Measurements from ENCODE around the gene CLDN6. TPM values are rescaled to one million over a fixed set of nuclear protein-coding genes. Genes with fewer than 3 reads are reported as not detected.

Gene CLDN6
- total and polyA plus RNA-seq, 3 experiments from 2014 or later: not detected

- peak overlapping the region in 7 of 8 donors; percentile 10 to 96 (median 84) for H3K27ac Mint-ChIP-seq
- no peaks in the 10 kb centered on the region for H3K27me3 ChIP-seq (ENCODE audit: insufficient read depth, low read length, poor library complexity, severe bottlenecking)
- H3K4me1 Mint-ChIP-seq: peaks cover 4 to 18% (median 12%) of the 10 kb centered on the region in 3 donors
- no peak for DNase-seq
- H3K27ac ChIP-seq (ENCODE audit: low read depth, low read length): peak overlapping the region; percentile 81
- H3K4me3 ChIP-seq (ENCODE audit: low read length): peak overlapping the region; percentile 82
- POLR2A ChIA-PET: interaction anchor here (0.6 to 2.1 kb wide), 3 partner anchors 19 to 100 kb away, joined by 3 to 5 read pairs (median 3); partner anchors contain the start of gene FLYWCH1
- H3K9me3 ChIP-seq (ENCODE audit: low read length): no peaks in the 10 kb centered on the region
- H3K4me1 ChIP-seq (ENCODE audit: insufficient read depth, low read length): peaks cover 8% of the 10 kb centered on the region
- H3K4me3 Mint-ChIP-seq: peak overlapping the region; percentile 61 to 90 (median 81)
- no peaks in the 10 kb centered on the region for H3K36me3 Mint-ChIP-seq
- CTCF ChIA-PET: interaction anchor here (0.7 to 1.5 kb wide), 8 partner anchors 11 to 148 kb away, joined by 3 to 5 read pairs (median 4); partner anchors contain the start of gene PAQR4
- no peaks in the 10 kb centered on the region for H3K36me3 ChIP-seq (ENCODE audit: insufficient read depth, low read length)
- no peaks in the 10 kb centered on the region for H3K9me3 Mint-ChIP-seq
- H3K27me3 Mint-ChIP-seq: peaks cover 2 to 5% of the 10 kb centered on the region in 2 donors
Measured at GRCh38 chr16:2981177-2981898, 36.6 kb downstream of the CLDN6 start.

- peaks cover 4 to 18% (median 12%) of the 10 kb centered on the region in 3 donors for H3K4me1 Mint-ChIP-seq
- peak within 1 kb of the TSS; percentile 69 to 90 (median 81) for H3K4me3 Mint-ChIP-seq
- H3K27ac ChIP-seq (ENCODE audit: low read depth, low read length): peak within 1 kb of the TSS; percentile 81
- peak within 1 kb of the TSS; percentile 82 for H3K4me3 ChIP-seq (ENCODE audit: low read length)
- no peaks in the 10 kb centered on the region for H3K36me3 ChIP-seq (ENCODE audit: insufficient read depth, low read length)
- peak within 1 kb of the TSS in 7 of 8 donors; percentile 25 to 87 (median 63) for H3K27ac Mint-ChIP-seq
- peaks cover 8% of the 10 kb centered on the region for H3K4me1 ChIP-seq (ENCODE audit: insufficient read depth, low read length)
- peak; percentile 92 to 95 (median 95) for DNase-seq
- H3K27me3 ChIP-seq (ENCODE audit: insufficient read depth, low read length, poor library complexity, severe bottlenecking): no peaks in the 10 kb centered on the region
- H3K27me3 Mint-ChIP-seq: peaks cover 2 to 5% of the 10 kb centered on the region in 2 donors
- no peaks in the 10 kb centered on the region for H3K9me3 ChIP-seq (ENCODE audit: low read length)
- no peaks in the 10 kb centered on the region for H3K9me3 Mint-ChIP-seq
- ChIA-PET POLR2A (interaction anchor here (0.6 to 2.1 kb wide), 7 partner anchors 20 to 1278 kb away, joined by 3 to 6 read pairs (median 4); partner anchors contain the start of genes FLYWCH1 and FLYWCH2), CTCF (interaction anchor here (0.7 to 1.5 kb wide), 8 partner anchors 10 to 149 kb away, joined by 3 to 5 read pairs (median 4); partner anchors contain the start of gene PAQR4)
- H3K36me3 Mint-ChIP-seq: no peaks in the 10 kb centered on the region
Measured at GRCh38 chr16:2980227-2981176, 37.5 kb downstream of the CLDN6 start, which contains the start of gene PKMYT1. PKMYT1 (minus strand) TSS chr16:2980446; CDS start chr16:2979657, 789 bp downstream.

GRCh38 chr16:2979669-2980226 lies 38.2 kb downstream of the CLDN6 start:
- peaks cover 4 to 18% (median 12%) of the 10 kb centered on the region in 3 donors for H3K4me1 Mint-ChIP-seq
- ChIA-PET CTCF (interaction anchor here (1.3 kb wide), 1 partner anchor 48 kb away, joined by 4 read pairs; no protein-coding TSS in a partner anchor), POLR2A (interaction anchor here (0.6 to 2.1 kb wide), 3 partner anchors 68 to 180 kb away, joined by 4 to 5 read pairs (median 5); partner anchors contain the start of genes FLYWCH1 and FLYWCH2)
- H3K9me3 Mint-ChIP-seq: no peaks in the 10 kb centered on the region
- no peak for DNase-seq
- H3K27me3 Mint-ChIP-seq: peaks cover 2 to 5% of the 10 kb centered on the region in 2 donors
- peaks cover 8% of the 10 kb centered on the region for H3K4me1 ChIP-seq (ENCODE audit: insufficient read depth, low read length)
- no peaks in the 10 kb centered on the region for H3K36me3 Mint-ChIP-seq
- H3K9me3 ChIP-seq (ENCODE audit: low read length): no peaks in the 10 kb centered on the region
- peak overlapping the region in 6 of 7 donors; percentile 36 to 72 (median 60) for H3K4me3 Mint-ChIP-seq
- no peaks in the 10 kb centered on the region for H3K27me3 ChIP-seq (ENCODE audit: insufficient read depth, low read length, poor library complexity, severe bottlenecking)
- H3K36me3 ChIP-seq (ENCODE audit: insufficient read depth, low read length): no peaks in the 10 kb centered on the region
- no peak overlapping the region for H3K27ac Mint-ChIP-seq
- H3K27ac ChIP-seq (ENCODE audit: low read depth, low read length): peak overlapping the region; percentile 81
- peak overlapping the region; percentile 82 for H3K4me3 ChIP-seq (ENCODE audit: low read length)

GRCh38 chr16:2977440-2977839 lies 40.5 kb downstream of the CLDN6 start:
- POLR2A ChIA-PET: no interaction called here

GRCh38 chr16:2976673-2977072 lies 41.3 kb downstream of the CLDN6 start:
- no peak overlapping the region for H3K27ac Mint-ChIP-seq
- H3K27me3 Mint-ChIP-seq: peaks cover 0 to 9% of the 10 kb centered on the region in 2 donors
- H3K36me3 ChIP-seq (ENCODE audit: insufficient read depth, low read length): no peaks in the 10 kb centered on the region
- no peak overlapping the region for H3K27ac ChIP-seq (ENCODE audit: low read depth, low read length)
- H3K27me3 ChIP-seq (ENCODE audit: insufficient read depth, low read length, poor library complexity, severe bottlenecking): no peaks in the 10 kb centered on the region
- CTCF ChIA-PET: no interaction called here
- peaks cover 8% of the 10 kb centered on the region for H3K4me1 ChIP-seq (ENCODE audit: insufficient read depth, low read length)
- peak overlapping the region in 1 of 7 donors; percentile 61 for H3K4me3 Mint-ChIP-seq
- DNase-seq: no peak
- no peaks in the 10 kb centered on the region for H3K36me3 Mint-ChIP-seq
- no peaks in the 10 kb centered on the region for H3K9me3 ChIP-seq (ENCODE audit: low read length)
- H3K4me1 Mint-ChIP-seq: peaks cover 3 to 13% (median 7%) of the 10 kb centered on the region in 3 donors
- no peak overlapping the region for H3K4me3 ChIP-seq (ENCODE audit: low read length)
- POLR2A ChIA-PET: no interaction called here
- H3K9me3 Mint-ChIP-seq: no peaks in the 10 kb centered on the region

More at GRCh38 chr16:2977440-2977839, 40.5 kb downstream of the CLDN6 start:
- H3K4me3 ChIP-seq (ENCODE audit: low read length): no peak overlapping the region
- DNase-seq: no peak
- Mint-ChIP-seq H3K27ac (no peak overlapping the region), H3K36me3 (no peaks in the 10 kb centered on the region), H3K4me1 (peaks cover 4 to 12% (median 12%) of the 10 kb centered on the region in 3 donors), H3K4me3 (peak overlapping the region in 1 of 7 donors; percentile 62), H3K9me3 (no peaks in the 10 kb centered on the region), H3K27me3 (peaks cover 0 to 5% of the 10 kb centered on the region in 2 donors)
- H3K9me3 ChIP-seq (ENCODE audit: low read length): no peaks in the 10 kb centered on the region
- H3K4me1 ChIP-seq (ENCODE audit: insufficient read depth, low read length): peaks cover 8% of the 10 kb centered on the region
- no peaks in the 10 kb centered on the region for H3K27me3 ChIP-seq (ENCODE audit: insufficient read depth, low read length, poor library complexity, severe bottlenecking)
- no peaks in the 10 kb centered on the region for H3K36me3 ChIP-seq (ENCODE audit: insufficient read depth, low read length)
- H3K27ac ChIP-seq (ENCODE audit: low read depth, low read length): no peak overlapping the region
- CTCF ChIA-PET: no interaction called here

GRCh38 chr16:2976201-2976600 lies 41.8 kb downstream of the CLDN6 start:
- Mint-ChIP-seq H3K4me1 (peaks cover 1 to 9% (median 5%) of the 10 kb centered on the region in 3 donors), H3K36me3 (no peaks in the 10 kb centered on the region), H3K27me3 (peaks cover 0 to 9% of the 10 kb centered on the region in 2 donors), H3K27ac (no peak overlapping the region), H3K4me3 (peak overlapping the region in 1 of 7 donors; percentile 9), H3K9me3 (no peaks in the 10 kb centered on the region)
- no peak for DNase-seq
- no peak overlapping the region for H3K27ac ChIP-seq (ENCODE audit: low read depth, low read length)
- no peak overlapping the region for H3K4me3 ChIP-seq (ENCODE audit: low read length)
- no peaks in the 10 kb centered on the region for H3K36me3 ChIP-seq (ENCODE audit: insufficient read depth, low read length)
- H3K27me3 ChIP-seq (ENCODE audit: insufficient read depth, low read length, poor library complexity, severe bottlenecking): no peaks in the 10 kb centered on the region
- H3K4me1 ChIP-seq (ENCODE audit: insufficient read depth, low read length): peaks cover 8% of the 10 kb centered on the region
- POLR2A ChIA-PET: no interaction called here
- H3K9me3 ChIP-seq (ENCODE audit: low read length): no peaks in the 10 kb centered on the region
- CTCF ChIA-PET: no interaction called here

- H3K36me3 Mint-ChIP-seq: no peaks in the 10 kb centered on the region
- H3K27ac Mint-ChIP-seq: no peak overlapping the region
- CTCF ChIA-PET: no interaction called here
- H3K4me1 Mint-ChIP-seq: peaks cover 2 to 11% (median 3%) of the 10 kb centered on the region in 3 donors
- H3K9me3 Mint-ChIP-seq: no peaks in the 10 kb centered on the region
- H3K9me3 ChIP-seq (ENCODE audit: low read length): no peaks in the 10 kb centered on the region
- H3K27me3 Mint-ChIP-seq: peaks cover 0 to 12% of the 10 kb centered on the region in 2 donors
- H3K4me1 ChIP-seq (ENCODE audit: insufficient read depth, low read length): peaks cover 12% of the 10 kb centered on the region
- POLR2A ChIA-PET: no interaction called here
- H3K36me3 ChIP-seq (ENCODE audit: insufficient read depth, low read length): no peaks in the 10 kb centered on the region
- DNase-seq: no peak
- no peak overlapping the region for H3K4me3 ChIP-seq (ENCODE audit: low read length)
- H3K4me3 Mint-ChIP-seq: no peak overlapping the region
- H3K27me3 ChIP-seq (ENCODE audit: insufficient read depth, low read length, poor library complexity, severe bottlenecking): no peaks in the 10 kb centered on the region
- H3K27ac ChIP-seq (ENCODE audit: low read depth, low read length): no peak overlapping the region
Measured at GRCh38 chr16:2975161-2975795, 42.7 kb downstream of the CLDN6 start.
